Stimulated activated CD4-positive, alpha-beta T cell treated with anti-CD3 and anti-CD28 coated beads, TNF-alpha, amount 100 ng/mL, for 4 hours (primary cell): ENCODE data around the gene FRS3.

ENCODE experiments used
- DNase-seq, 3 experiments: peaks; one replicate each; pipeline ENCODE4 v3.0.0-alpha.2; 2020; ENCODE audit warnings: low read depth in 3 of 3

Gene FRS3

GRCh38 chr6:41741625-41742490, 37.8 kb downstream of the FRS3 start:
- no peak for DNase-seq

- no peak for DNase-seq
Measured at GRCh38 chr6:41740366-41741162, 39.1 kb downstream of the FRS3 start.

- DNase-seq = no peak
Measured at GRCh38 chr6:41739041-41739440, 40.7 kb downstream of the FRS3 start.

GRCh38 chr6:41737591-41738130, 42.0 kb downstream of the FRS3 start:
- no peak for DNase-seq

GRCh38 chr6:41736800-41737555, 42.7 kb downstream of the FRS3 start:
- no peak for DNase-seq

- DNase-seq = no peak
Measured at GRCh38 chr6:41736186-41736733, 43.4 kb downstream of the FRS3 start.

GRCh38 chr6:41735427-41736185, 44.1 kb downstream of the FRS3 start, which contains the start of gene TFEB:
TSS of gene TFEB (minus strand) at chr6:41735608. CDS start at chr6:41691213, 44,395 bp downstream.
- peak; percentile 87 to 93 (median 91) for DNase-seq

GRCh38 chr6:41734666-41735426, 44.9 kb downstream of the FRS3 start:
- peak; percentile 46 to 50 (median 46) for DNase-seq

GRCh38 chr6:41733707-41734665, 45.7 kb downstream of the FRS3 start:
- peak; percentile 33 to 40 (median 38) for DNase-seq

- no peak for DNase-seq
Measured at GRCh38 chr6:41733360-41733706, 46.4 kb downstream of the FRS3 start.

GRCh38 chr6:41732591-41733359, 46.9 kb downstream of the FRS3 start:
- peak; percentile 18 to 38 (median 22) for DNase-seq

GRCh38 chr6:41732149-41732548, 47.6 kb downstream of the FRS3 start:
- no peak for DNase-seq

- no peak for DNase-seq
Measured at GRCh38 chr6:41731561-41732086, 48.1 kb downstream of the FRS3 start.

- no peak for DNase-seq
Measured at GRCh38 chr6:41730531-41731436, 48.9 kb downstream of the FRS3 start.

- no peak for DNase-seq
Measured at GRCh38 chr6:41729624-41730023, 50.1 kb downstream of the FRS3 start.

GRCh38 chr6:41728954-41729353, 50.7 kb downstream of the FRS3 start:
- DNase-seq = no peak
